OCI-LY1 (cell line): ENCODE measurements around the gene OGFOD3.
"Not testable (repeated sequence)": the region's sequence is repeated elsewhere in the genome, so short reads cannot be mapped to it uniquely, and the experiment has no call there.

Experiments used
- H2AFZ ChIP-seq: fragments of 200-600 bp; sonication (generic), shearing (Covaris generic); 2 replicates; pipeline ENCODE4 v1.6.0; 2014; ENCODE audit warnings: antibody characterized with exemption, mild to moderate bottlenecking, low read length
- H3F3A ChIP-seq: fragments of 200-600 bp; sonication (generic), shearing (Covaris generic); 2 replicates; pipeline ENCODE4 v1.6.0; 2014; ENCODE audit warnings: mild to moderate bottlenecking, antibody characterized with exemption, low read length, moderate library complexity; ENCODE audit not compliant: insufficient read depth
- H3K27ac ChIP-seq: fragments of 200-600 bp; sonication (generic); 2 replicates; pipeline ENCODE4 v1.5.1; 2014; ENCODE audit warnings: low read length, mixed run types, mild to moderate bottlenecking, low read depth; ENCODE audit not compliant: poor library complexity, severe bottlenecking
- H3K27me3 ChIP-seq: fragments of 200-600 bp; sonication (generic); 2 replicates; pipeline ENCODE4 v1.6.0; 2014; ENCODE audit warnings: antibody characterized with exemption, mild to moderate bottlenecking, low read length, moderate library complexity; ENCODE audit not compliant: insufficient read depth
- H3K36me3 ChIP-seq: fragments of 200-600 bp; sonication (generic); 2 replicates; pipeline ENCODE4 v1.6.1; 2014; ENCODE audit warnings: mild to moderate bottlenecking, antibody characterized with exemption, low read length, moderate library complexity, mixed read lengths; ENCODE audit not compliant: insufficient read depth
- H3K4me1 ChIP-seq: fragments of 200-600 bp; sonication (generic); 2 replicates; pipeline ENCODE4 v1.5.1; 2014; ENCODE audit warnings: mild to moderate bottlenecking, low read length, moderate library complexity; ENCODE audit not compliant: insufficient read depth, severe bottlenecking
- H3K4me2 ChIP-seq: fragments of 200-600 bp; sonication (generic), shearing (Covaris generic); 2 replicates; pipeline ENCODE4 v1.6.1; 2014; ENCODE audit warnings: low read length
- H3K4me3 ChIP-seq: fragments of 200-600 bp; sonication (generic); 2 replicates; pipeline ENCODE4 v1.5.1; 2014; ENCODE audit warnings: low read length, low read depth, mild to moderate bottlenecking, mixed read lengths; ENCODE audit not compliant: poor library complexity, severe bottlenecking
- H3K79me2 ChIP-seq: fragments of 200-600 bp; shearing (Covaris generic); 2 replicates; pipeline ENCODE4 v1.6.1; 2016; ENCODE audit warnings: mixed run types, low read length, mixed read lengths; ENCODE audit not compliant: insufficient read depth
- H3K9ac ChIP-seq: fragments of 200-600 bp; sonication (generic), shearing (Covaris generic); 2 replicates; pipeline ENCODE4 v1.6.1; 2014; ENCODE audit warnings: mild to moderate bottlenecking, low read length, mixed read lengths
- H3K9me2 ChIP-seq: fragments of 200-600 bp; sonication (generic), shearing (Covaris generic); 2 replicates; pipeline ENCODE4 v1.6.1; 2014; ENCODE audit warnings: low read depth, mild to moderate bottlenecking, low read length, mixed read lengths
- H3K9me3 ChIP-seq: fragments of 200-600 bp; shearing (Covaris generic); 2 replicates; pipeline ENCODE4 v1.6.1; 2014; ENCODE audit warnings: low read length, mixed read lengths
- H4K20me1 ChIP-seq: fragments of 200-600 bp; sonication (generic), shearing (Covaris generic); 2 replicates; pipeline ENCODE4 v1.6.0; 2016; ENCODE audit warnings: mild to moderate bottlenecking, low read length; ENCODE audit not compliant: insufficient read depth
- EZH2 ChIP-seq: fragments of 200-600 bp; sonication (generic), shearing (Covaris generic); IDR thresholded peaks from 2 replicates; pipeline ENCODE4 v1.8.0; 2017; ENCODE audit warnings: borderline replicate concordance, mixed run types, mild to moderate bottlenecking, antibody characterized with exemption, low read length, moderate library complexity, mixed read lengths
- TF ChIP-seq, protein P1 (sequence below): fragments of 200-600 bp; sonication (generic), shearing (Covaris generic); IDR thresholded peaks from 2 replicates; pipeline ENCODE4 v1.5.1; 2017; ENCODE audit warnings: mild to moderate bottlenecking, antibody characterized with exemption, low read length, moderate library complexity, mixed read lengths

Gene OGFOD3

DNA sequence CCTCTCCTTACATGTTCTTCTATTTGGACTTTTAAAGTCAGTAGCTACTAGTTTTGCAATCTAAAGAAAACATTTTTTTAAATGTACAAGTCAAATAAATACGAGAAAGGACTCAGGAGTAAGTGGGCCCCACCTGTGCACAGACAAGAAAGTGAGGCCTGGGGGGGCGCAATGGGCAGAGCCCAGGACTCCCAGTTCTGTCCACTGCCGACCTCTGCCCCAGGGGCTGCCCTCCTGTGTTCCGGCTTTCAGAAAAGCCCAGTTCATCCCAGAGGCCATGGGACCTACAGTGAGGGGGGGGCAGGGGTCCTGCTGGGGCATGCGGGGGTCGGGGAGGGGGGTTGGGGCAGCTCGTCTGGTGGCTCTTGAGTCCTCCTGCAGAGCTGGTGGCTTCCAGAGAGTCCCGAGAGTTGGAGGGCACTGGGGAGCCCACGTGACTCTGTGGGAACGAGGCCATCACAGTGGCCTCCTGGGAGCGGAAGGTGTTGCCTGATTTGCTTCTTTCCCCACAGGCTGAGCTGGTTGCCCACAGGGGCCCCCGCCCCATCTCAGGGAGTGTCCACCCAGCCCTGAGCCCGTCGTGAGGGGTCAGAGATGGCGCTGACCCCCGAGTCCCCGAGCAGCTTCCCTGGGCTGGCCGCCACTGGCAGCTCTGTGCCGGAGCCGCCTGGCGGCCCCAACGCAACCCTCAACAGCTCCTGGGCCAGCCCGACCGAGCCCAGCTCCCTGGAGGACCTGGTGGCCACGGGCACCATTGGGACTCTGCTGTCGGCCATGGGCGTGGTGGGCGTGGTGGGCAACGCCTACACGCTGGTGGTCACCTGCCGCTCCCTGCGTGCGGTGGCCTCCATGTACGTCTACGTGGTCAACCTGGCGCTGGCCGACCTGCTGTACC, 44.4 kb downstream of the OGFOD3 start:
- Histone ChIP-seq H2AFZ (no peak overlapping the region), H3K9me3 (no peaks in the 10 kb centered on the region), H3K36me3 (no peaks in the 10 kb centered on the region), H3F3A (no peaks in the 10 kb centered on the region; the same call in 1 of the 2 replicates), H3K4me2 (no peak overlapping the region), H3K4me3 (no peak overlapping the region), H3K4me1 (peaks cover 9% of the 10 kb centered on the region), H3K79me2 (no peaks in the 10 kb centered on the region), H3K9me2 (no peaks in the 10 kb centered on the region), H3K27me3 (no peaks in the 10 kb centered on the region; the same call in 1 of the 2 replicates), H3K27ac (no peak overlapping the region), H4K20me1 (no peaks in the 10 kb centered on the region), H3K9ac (no peak overlapping the region)
- TF ChIP-seq, protein P1, sequence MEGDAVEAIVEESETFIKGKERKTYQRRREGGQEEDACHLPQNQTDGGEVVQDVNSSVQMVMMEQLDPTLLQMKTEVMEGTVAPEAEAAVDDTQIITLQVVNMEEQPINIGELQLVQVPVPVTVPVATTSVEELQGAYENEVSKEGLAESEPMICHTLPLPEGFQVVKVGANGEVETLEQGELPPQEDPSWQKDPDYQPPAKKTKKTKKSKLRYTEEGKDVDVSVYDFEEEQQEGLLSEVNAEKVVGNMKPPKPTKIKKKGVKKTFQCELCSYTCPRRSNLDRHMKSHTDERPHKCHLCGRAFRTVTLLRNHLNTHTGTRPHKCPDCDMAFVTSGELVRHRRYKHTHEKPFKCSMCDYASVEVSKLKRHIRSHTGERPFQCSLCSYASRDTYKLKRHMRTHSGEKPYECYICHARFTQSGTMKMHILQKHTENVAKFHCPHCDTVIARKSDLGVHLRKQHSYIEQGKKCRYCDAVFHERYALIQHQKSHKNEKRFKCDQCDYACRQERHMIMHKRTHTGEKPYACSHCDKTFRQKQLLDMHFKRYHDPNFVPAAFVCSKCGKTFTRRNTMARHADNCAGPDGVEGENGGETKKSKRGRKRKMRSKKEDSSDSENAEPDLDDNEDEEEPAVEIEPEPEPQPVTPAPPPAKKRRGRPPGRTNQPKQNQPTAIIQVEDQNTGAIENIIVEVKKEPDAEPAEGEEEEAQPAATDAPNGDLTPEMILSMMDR, result no peak
- no peak for TF ChIP-seq EZH2

DNA sequence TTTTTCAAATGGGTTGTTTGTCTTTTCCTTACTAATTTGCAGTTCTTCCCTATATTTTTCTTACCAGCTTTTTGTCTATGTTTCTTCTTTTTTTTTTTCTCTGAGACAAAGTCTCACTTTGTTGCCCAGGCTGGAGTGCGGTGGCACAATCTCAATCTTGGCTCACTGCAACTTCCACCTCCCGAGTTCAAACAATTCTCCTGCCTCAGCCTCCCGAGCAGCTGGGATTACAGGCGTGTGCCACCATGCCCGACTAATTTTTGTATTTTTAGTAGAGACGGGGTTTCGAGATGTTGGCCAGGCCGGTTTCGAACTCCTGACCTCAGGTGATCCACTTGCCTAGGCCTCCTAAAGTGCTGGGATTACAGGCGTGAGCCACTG, 45.3 kb downstream of the OGFOD3 start:
- not testable (repeated sequence) for H3K4me2 ChIP-seq, H4K20me1 ChIP-seq, H3K27ac ChIP-seq, H3K27me3 ChIP-seq, H3K79me2 ChIP-seq, H2AFZ ChIP-seq, H3K36me3 ChIP-seq, H3K9me2 ChIP-seq, H3K4me3 ChIP-seq, H3F3A ChIP-seq, H3K9me3 ChIP-seq, H3K9ac ChIP-seq
- peaks cover 10% of the 10 kb centered on the region for H3K4me1 ChIP-seq

DNA sequence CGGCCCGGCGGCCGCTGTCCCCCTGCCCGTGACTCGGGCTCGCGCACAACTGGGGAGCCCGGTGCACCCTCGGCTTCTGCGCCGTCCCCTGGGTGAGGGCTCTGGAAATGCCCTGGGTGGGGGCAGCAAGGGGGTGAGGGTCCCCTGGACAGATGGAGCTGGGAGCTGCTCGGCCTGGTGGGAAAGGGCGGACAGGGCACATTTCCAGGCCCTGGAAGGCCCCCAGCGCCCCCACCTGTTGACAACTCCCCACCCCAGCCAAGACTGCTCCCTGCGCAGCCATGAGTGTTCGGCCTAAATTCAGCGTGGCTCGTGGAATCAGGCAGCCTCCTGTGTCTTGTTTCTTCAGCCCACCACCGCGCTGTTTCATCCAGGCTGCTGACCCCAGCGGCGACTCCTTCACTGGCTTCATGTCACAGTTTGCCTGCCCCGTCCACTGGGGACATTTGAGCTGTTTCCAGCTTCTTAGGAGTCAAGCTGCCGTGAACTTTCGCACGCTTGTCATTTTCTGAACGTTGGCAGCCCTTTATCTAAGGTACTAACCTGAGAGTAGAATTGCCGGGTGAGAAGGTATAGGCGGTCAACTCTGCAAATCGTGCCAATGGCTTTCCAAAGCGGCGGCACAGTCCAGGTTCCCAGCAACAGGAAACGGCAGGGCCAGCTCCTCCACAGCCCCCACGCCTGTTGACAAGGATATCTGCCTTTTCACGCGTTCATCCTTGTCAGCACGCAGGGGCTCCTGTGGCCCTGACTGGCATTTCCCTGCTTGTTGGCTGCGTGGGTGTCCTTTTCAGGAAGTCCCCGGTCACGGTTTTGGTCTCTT, 45.9 kb downstream of the OGFOD3 start:
- no peaks in the 10 kb centered on the region for H3K79me2 ChIP-seq
- H4K20me1 ChIP-seq, result no peaks in the 10 kb centered on the region
- no peaks in the 10 kb centered on the region; the same call in 1 of the 2 replicates for H3K27me3 ChIP-seq
- no peak overlapping the region for H3K27ac ChIP-seq
- H3K4me2 ChIP-seq, result no peak overlapping the region
- H3K9me3 ChIP-seq, result no peaks in the 10 kb centered on the region
- no peaks in the 10 kb centered on the region for H3K9me2 ChIP-seq
- H3K36me3 ChIP-seq, result no peaks in the 10 kb centered on the region; the same call in 1 of the 2 replicates
- no peak for TF ChIP-seq EZH2
- TF ChIP-seq, protein P1, result no peak
- H3K4me1 ChIP-seq, result peaks cover 16% of the 10 kb centered on the region
- no peak overlapping the region for H3K9ac ChIP-seq
- H2AFZ ChIP-seq, result no peak overlapping the region
- H3K4me3 ChIP-seq, result no peak overlapping the region
- H3F3A ChIP-seq, result no peaks in the 10 kb centered on the region; the same call in 1 of the 2 replicates
